ENCODE data around the gene BHLHA15. TPM values are rescaled to one million over a fixed set of nuclear protein-coding genes. Genes with fewer than 3 reads are reported as not detected.

The BHLHA15 gene
- total and polyA plus RNA-seq, 9 of the 15 experiments (the other 6 are each of a cell fraction or from before 2014, with no cell fraction given) = 0.22 to 2.0 (median 1.1) TPM; not detected in 4

DNA sequence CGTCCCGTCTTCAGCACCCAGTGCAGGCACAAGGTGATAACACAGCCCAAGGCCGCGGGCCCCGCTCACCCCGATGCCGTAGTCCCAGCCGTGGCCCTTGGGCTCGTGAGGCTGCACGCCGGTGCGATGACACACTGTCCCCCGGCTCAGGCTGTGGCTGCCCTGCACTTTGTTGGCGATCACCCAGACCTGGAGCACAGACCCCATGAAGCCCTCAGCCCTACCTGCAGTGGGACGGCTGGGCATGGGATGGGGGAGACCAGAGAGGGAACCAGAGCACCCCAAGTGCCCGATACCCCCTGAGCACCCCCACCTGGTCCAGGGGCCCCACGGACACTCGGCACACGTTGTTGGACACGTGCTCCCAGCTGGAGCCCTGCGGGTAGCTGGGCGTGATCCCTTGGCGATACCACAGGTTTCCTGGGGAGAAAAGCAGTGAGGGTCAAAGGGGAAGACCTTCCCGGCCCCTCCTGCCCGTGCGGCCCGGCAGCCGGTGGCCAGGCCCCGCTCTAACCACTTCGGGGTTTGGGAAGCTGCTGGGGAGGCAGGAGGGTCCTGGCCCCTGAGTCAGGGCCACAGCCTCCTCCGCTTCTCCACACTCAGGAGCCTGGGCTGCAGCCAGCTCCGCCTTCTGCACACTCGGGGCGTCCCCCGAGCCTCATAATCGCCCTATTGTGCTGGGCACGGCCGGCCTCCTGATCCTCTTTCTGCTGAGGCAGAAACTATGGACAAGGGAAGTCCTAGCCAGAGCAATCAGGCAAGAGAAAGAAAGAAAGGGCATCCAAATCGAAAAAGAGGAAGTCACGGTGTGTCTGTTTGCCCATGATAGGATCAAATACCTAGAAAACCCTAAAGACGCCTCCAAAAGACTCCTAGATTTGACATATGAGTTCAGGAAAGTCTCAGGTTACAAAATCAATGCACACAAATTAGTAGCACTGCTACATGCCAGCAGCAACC is 6.7 kb downstream of the BHLHA15 start (continued):
- TF ChIP-seq CHCHD3 (CRISPR knock-in tag; IDR thresholded peaks at IDR 0.05) (no peak), SIX5 (IDR thresholded peaks at IDR 0.05; ENCODE audit: borderline replicate concordance in 1 of 2, insufficient read depth in 1 of 2, low read depth in 1 of 2, low read length in 2 of 2) (no peak), RFX5 (IDR thresholded peaks at IDR 0.05; ENCODE audit: low read depth, low read length) (no peak), SLC30A9 (CRISPR knock-in tag; IDR thresholded peaks at IDR 0.05) (no peak)
- TF ChIP-seq, protein P1, sequence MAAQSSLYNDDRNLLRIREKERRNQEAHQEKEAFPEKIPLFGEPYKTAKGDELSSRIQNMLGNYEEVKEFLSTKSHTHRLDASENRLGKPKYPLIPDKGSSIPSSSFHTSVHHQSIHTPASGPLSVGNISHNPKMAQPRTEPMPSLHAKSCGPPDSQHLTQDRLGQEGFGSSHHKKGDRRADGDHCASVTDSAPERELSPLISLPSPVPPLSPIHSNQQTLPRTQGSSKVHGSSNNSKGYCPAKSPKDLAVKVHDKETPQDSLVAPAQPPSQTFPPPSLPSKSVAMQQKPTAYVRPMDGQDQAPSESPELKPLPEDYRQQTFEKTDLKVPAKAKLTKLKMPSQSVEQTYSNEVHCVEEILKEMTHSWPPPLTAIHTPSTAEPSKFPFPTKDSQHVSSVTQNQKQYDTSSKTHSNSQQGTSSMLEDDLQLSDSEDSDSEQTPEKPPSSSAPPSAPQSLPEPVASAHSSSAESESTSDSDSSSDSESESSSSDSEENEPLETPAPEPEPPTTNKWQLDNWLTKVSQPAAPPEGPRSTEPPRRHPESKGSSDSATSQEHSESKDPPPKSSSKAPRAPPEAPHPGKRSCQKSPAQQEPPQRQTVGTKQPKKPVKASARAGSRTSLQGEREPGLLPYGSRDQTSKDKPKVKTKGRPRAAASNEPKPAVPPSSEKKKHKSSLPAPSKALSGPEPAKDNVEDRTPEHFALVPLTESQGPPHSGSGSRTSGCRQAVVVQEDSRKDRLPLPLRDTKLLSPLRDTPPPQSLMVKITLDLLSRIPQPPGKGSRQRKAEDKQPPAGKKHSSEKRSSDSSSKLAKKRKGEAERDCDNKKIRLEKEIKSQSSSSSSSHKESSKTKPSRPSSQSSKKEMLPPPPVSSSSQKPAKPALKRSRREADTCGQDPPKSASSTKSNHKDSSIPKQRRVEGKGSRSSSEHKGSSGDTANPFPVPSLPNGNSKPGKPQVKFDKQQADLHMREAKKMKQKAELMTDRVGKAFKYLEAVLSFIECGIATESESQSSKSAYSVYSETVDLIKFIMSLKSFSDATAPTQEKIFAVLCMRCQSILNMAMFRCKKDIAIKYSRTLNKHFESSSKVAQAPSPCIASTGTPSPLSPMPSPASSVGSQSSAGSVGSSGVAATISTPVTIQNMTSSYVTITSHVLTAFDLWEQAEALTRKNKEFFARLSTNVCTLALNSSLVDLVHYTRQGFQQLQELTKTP (IDR thresholded peaks at IDR 0.05; ENCODE audit: low read depth in 1 of 2, partially characterized antibody in 2 of 2) = no peak
- TF ChIP-seq, protein P2, sequence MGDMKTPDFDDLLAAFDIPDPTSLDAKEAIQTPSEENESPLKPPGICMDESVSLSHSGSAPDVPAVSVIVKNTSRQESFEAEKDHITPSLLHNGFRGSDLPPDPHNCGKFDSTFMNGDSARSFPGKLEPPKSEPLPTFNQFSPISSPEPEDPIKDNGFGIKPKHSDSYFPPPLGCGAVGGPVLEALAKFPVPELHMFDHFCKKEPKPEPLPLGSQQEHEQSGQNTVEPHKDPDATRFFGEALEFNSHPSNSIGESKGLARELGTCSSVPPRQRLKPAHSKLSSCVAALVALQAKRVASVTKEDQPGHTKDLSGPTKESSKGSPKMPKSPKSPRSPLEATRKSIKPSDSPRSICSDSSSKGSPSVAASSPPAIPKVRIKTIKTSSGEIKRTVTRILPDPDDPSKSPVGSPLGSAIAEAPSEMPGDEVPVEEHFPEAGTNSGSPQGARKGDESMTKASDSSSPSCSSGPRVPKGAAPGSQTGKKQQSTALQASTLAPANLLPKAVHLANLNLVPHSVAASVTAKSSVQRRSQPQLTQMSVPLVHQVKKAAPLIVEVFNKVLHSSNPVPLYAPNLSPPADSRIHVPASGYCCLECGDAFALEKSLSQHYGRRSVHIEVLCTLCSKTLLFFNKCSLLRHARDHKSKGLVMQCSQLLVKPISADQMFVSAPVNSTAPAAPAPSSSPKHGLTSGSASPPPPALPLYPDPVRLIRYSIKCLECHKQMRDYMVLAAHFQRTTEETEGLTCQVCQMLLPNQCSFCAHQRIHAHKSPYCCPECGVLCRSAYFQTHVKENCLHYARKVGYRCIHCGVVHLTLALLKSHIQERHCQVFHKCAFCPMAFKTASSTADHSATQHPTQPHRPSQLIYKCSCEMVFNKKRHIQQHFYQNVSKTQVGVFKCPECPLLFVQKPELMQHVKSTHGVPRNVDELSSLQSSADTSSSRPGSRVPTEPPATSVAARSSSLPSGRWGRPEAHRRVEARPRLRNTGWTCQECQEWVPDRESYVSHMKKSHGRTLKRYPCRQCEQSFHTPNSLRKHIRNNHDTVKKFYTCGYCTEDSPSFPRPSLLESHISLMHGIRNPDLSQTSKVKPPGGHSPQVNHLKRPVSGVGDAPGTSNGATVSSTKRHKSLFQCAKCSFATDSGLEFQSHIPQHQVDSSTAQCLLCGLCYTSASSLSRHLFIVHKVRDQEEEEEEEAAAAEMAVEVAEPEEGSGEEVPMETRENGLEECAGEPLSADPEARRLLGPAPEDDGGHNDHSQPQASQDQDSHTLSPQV (IDR thresholded peaks at IDR 0.05) = no peak
- TF ChIP-seq, protein P3, sequence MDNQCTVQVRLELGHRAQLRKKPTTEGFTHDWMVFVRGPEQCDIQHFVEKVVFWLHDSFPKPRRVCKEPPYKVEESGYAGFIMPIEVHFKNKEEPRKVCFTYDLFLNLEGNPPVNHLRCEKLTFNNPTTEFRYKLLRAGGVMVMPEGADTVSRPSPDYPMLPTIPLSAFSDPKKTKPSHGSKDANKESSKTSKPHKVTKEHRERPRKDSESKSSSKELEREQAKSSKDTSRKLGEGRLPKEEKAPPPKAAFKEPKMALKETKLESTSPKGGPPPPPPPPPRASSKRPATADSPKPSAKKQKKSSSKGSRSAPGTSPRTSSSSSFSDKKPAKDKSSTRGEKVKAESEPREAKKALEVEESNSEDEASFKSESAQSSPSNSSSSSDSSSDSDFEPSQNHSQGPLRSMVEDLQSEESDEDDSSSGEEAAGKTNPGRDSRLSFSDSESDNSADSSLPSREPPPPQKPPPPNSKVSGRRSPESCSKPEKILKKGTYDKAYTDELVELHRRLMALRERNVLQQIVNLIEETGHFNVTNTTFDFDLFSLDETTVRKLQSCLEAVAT (IDR thresholded peaks at IDR 0.05) = peak in 1 of 2 experiments; percentile 54; a peak in 1 of 4 replicates

All from K562 (cell line).